Activated CD8-positive, alpha-beta memory T cell treated with anti-CD3 and anti-CD28 coated beads, Interleukin-2, amount 50 U/mL, for 48 hours (primary cell): ENCODE measurements around the gene ADD2.
"Not testable (repeated sequence)": the region's sequence is repeated elsewhere in the genome, so short reads cannot be mapped to it uniquely, and the experiment has no call there.

Experiments used
- DNase-seq: peaks from one replicate; pipeline ENCODE4 v3.0.0-alpha.2; 2020

ADD2 gene

GRCh38 chr2:70750320-70750719, 17.7 kb downstream of the ADD2 start:
- no peak for DNase-seq

GRCh38 chr2:70748002-70748784, 19.8 kb downstream of the ADD2 start:
- DNase-seq = no peak

DNA sequence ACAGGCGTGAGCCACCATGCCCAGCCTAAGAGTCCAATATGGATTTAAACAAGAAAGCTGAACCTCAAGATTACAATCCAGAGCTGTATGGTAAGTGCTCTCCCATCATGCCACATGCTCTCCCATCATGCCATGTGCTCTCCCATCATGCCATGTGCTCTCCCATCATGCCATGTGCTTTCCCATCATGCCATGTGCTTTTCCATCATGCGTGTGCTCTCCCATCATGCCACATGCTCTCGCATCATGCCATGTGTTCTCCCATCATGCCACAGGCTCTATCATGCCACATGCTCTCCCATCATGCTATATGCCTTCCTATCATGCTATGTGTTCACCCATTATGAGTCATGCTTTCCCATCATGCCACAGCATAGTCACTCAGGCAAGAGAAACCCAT, 20.7 kb downstream of the ADD2 start:
- no peak for DNase-seq

DNA sequence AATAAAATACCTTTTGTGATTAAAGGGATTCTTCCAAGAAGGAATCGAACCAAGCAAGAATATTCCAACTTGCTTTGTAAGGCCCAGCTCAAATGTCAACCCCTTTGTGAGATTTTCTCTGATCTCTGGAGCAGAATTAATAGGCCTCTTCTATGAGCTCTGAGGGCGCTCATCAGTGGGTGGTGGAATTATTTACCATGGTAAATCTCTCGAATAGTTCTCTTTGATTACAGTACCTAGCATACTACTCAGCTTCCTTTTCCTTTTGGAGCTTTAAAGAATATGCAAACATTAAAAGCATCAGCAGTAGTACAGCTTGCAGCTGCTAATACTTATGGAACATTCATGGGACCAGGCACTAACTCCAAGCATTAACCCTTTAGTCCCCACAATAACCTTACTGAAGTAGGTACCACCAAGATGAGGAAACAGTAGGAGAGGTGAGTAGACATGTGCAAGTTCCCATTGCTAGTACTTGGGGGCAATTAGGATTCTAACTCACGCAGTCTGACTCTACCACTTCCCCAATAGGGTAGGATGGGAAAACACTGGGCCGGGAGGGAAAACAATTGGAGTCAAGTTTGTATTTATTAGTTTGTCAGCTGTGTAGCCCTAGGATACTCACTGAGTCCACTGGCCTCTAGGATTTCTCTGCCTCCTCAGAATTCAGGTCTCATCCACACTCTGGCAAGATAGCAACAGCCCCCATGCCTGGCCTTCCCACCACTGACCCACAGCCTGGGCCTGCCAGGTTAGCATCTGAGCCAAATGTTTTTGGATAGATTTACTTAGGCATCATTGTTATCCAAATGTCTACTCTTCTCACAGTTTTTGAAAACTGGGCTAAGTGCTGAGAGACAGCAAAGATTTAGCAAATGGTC, 21.7 kb downstream of the ADD2 start:
- DNase-seq = no peak

DNA sequence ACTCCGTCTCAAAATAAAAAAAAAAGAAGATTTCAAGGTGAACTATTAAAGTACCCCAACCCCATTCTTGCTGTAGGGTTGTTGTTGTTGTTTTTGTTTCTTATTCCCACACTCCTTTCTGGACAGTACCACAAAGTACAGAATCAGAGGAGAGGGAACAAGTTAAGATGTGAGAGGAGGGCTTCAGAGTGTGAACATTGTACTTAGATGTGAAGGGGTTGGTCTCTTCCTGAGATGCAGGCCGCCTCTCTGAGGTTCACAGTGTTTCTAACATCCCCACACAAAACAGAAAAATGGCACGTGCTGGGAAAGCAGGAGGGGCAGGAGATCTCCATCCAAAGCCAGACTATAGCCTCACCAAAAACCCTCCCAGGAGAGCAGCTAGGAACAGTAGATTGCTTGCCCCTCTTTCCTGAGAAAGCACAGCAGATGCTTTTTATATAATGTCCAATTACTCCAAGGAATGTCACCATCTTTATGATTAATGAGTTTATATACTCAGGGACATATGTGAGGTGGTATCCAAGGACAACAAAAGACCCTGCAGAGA, 22.6 kb downstream of the ADD2 start:
- no peak for DNase-seq

GRCh38 chr2:70744397-70744796, 23.6 kb downstream of the ADD2 start:
- DNase-seq = no peak

DNA sequence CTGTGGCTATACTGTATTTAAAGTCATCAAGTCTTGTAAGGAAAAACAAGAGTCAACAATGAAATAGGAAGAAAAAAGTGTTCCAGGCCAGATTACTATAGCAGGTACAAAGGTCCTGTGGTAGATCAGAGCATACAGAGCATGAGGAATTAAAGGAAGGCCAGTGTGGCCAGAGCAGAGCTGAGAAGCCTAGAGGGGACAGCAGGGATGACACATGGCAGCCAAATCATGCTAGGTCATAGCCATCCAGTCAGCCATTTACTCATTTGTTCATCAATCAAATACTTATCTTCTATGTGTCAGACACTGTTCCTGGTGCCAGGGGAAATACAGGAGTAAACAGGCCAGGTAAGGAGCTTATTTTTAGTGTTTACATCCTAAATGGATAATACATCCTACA, 24.3 kb downstream of the ADD2 start:
- DNase-seq = no peak

GRCh38 chr2:70743068-70743467, 24.9 kb downstream of the ADD2 start:
- no peak for DNase-seq

DNA sequence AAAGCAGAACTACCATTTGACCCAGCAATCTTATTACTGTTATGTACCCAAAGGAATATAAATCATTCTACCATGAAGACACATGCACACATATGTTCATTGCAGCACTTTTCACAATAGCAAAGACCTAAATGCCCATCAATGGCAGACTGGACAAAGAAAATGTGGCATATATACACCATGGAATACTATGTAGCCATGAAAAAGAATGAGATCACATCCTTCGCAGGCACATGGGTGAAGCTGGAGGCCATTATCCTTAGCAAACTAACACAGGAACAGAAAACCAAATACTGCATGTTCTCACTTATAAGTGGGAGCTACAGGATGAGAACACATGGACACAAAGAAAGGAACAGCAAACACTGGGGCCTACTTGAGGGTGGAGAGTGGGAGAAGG, 28.5 kb downstream of the ADD2 start:
- DNase-seq = not testable (repeated sequence)

GRCh38 chr2:70738159-70738558, 29.8 kb downstream of the ADD2 start:
- no peak for DNase-seq

DNA sequence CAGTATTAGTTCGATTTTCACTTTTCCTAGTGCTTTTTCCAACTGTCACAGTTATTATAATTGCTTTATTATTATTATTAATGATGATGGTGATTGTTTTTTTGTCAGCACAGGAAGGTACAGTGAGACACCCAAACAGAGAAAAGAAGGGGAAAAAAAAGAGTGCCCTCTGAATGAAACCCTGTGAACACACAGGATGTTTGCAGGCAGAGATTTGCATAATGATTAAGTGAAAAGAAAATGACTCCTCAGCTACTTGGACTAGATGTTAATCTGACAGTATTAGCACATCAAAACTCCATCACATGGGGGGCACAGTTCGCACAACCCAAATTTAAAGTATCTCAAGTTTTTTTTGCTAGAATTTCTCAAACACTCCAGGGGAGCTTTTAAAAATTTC, 32.9 kb downstream of the ADD2 start:
- no peak for DNase-seq

GRCh38 chr2:70733646-70734180, 34.3 kb downstream of the ADD2 start:
- no peak for DNase-seq

DNA sequence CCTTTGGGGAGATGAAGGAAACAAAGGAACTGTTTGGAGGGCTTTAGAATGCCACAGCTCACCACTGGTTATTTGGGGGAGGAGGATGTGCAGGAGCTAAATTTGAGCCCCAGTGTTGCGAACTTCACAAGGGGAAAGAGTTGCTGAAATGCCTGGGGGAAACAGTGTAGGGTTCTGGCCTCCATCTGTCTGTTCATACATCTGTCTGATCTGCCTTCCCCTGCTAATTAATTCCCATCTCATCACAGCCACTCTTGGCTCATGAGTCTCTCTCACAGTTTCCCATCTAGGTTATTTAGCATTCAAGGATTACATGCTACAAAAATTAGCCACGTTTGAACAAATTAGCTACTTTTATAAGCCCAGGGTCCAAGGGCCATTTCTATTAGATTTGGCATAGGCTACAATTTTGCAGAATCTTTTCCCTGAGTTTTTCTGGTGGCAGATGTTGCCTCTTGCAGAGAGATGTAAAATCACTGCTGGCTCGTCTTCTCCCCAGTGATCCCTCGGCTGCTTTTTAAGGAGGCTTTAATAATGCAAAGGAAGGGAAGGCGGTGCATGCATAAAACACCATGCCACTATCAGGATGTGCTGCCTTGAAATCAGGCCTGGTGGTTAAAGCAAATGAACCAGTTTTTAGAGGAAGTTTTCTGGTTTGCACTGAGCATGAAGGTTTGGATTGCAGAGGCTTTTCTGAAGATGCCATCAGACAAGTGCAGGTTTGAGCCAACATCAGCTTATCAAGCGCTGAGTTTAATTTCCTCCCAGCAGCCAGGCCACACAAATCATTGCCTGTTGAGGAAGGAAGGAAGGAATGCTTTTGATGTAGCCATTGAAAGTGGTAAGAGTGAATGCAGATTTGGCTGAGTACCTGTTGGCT, 35.0 kb downstream of the ADD2 start:
- DNase-seq = no peak

DNA sequence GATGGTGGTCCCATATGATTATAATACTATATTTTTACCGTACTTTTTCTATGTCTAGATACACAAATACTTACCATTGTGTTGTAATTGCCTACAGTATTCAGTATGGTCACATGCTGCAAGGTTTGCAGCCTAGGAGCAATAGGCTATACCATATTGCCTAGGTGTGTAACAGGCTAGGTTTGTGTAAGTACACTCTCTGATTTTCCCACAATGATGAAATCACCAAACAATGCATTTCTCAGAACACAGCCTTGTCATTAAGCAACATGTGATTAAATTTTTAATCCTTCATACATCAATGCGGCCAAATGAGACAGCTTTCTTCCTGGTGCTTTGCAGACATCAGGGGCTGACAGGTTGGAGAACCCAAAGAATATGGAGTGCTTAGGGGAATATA, 37.3 kb downstream of the ADD2 start:
- DNase-seq = no peak

DNA sequence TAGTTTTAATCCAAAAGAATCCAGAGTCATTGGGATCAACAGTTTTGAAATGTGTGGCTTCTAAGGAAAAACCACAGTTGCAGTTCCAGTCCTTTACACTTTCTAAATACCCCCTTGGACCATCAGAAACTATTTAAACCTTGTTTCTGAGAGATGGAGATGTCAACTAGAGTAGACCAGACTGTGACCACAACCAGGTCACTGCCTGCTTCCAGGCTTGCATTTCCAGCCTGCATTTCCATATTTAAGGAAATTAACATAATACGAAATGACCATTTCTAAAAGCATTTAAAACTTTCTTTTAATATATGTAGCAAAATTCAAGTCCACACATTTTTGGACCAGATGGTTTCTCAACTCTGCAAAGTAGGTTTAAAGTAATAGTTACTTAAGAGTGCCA, 38.4 kb downstream of the ADD2 start:
- DNase-seq = no peak

- DNase-seq = no peak
Observed at GRCh38 chr2:70728128-70728527, 39.9 kb downstream of the ADD2 start.

DNA sequence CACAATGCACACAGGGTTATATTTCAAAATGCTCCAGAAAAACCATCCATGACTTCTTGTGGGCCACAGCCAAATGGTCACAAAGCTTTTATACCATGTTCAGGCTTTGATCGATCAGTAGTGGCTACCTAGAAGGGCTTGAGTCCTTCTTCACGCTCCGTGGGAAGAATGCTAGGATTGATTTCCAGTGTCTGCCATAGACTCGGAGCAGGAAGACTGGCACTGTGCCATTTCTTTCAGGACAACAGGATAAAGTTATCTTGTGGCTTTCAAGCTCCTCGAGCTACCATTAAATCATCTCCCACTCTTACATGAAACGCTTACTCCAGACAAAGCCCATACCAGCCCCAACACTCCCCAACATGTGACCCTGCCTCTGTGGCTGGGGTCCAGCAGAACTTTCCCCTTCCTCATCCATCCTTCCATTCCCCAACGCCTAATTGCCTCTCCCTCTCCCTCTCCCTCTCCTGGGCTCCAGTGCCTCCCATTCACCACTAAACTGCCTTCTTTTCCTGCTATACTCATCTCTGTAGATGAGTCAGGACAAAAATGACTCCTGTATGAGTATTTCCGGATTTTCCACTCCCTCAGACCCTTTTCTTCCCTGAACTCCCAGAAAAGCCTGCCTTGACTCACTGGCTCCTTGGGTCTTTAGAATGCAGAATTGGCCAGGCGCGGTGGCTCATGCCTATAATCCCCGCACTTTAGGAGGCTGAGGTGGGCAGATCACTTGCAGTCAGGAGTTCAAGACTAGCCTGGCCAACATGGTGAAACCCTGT, 40.9 kb downstream of the ADD2 start:
- no peak for DNase-seq

DNA sequence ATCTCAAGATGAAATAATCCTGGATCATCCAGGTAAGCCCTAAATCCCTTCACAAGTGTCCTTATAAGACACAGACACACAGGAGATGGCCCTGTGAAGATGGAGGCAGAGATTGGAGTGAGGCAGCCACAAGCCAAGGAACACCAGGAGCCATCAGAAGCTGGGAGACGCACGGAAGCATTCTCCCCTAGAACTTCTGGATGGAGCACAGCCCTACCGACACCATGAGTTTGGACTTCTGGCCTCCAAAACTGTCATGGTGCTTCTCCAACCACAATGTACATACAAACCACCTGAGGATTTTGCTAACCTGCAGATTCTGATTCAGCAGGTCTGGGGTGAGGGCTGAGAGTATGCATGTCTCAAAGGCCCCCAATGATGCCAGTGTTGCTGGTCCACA, 42.5 kb downstream of the ADD2 start:
- no peak for DNase-seq

GRCh38 chr2:70724366-70724765, 43.6 kb downstream of the ADD2 start:
- DNase-seq = no peak

GRCh38 chr2:70723286-70723885, 44.6 kb downstream of the ADD2 start:
- DNase-seq = no peak

DNA sequence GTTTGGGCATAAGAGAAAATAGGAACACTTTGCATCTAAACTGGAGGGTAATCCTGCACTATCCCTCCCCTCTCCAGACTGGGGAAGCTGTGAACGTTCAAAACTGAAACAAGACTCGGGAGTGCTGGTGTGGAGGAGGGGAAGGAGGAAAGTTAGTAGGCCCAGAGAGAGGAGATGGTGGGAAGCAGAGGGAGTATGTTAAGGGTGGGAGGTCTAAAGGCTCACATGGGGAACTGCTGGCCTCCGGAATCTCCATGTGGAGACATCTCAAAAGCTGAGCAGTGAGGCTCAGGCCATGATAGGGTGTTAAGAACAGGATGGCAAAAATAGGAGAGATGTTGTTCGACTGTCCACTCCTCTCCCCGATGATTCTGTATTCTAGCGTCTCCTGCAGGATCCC, 47.9 kb downstream of the ADD2 start:
- DNase-seq = no peak
